ENCODE data around the gene CSN3. TPM values are rescaled to one million over a fixed set of nuclear protein-coding genes. Genes with fewer than 3 reads are reported as not detected.

Gene CSN3
- total and polyA plus RNA-seq, 10 of the 15 experiments (the other 5 are each of a cell fraction or from before 2014, with no cell fraction given) = not detected

DNA sequence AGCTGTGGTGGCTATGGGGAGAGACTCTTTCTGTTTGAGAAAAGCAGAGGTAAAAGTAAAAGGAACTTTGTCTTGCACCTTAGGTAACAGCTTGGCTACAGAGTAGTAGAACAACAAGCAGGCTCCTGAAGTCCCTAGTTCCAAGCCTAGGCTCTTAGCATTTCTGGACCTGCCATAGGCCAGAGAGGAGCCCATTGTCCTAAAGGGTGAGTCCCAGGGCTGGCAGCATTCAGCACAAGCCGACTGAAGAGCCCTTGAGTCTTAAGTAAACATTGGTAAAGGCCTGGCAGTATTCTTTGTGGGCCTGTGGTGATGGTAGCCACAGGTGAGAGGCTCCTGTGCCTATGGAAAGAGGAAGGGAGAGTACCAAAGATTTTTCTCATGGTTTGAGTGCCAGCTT, 38.2 kb downstream of the CSN3 start:
- WGBS (ENCODE audit: insufficient coverage, insufficient replicate concordance, low lambda C conversion rate, missing lambda C conversion rate) = 0% methylated on average over 1 of the region's 1 CpG
- ATAC-seq = no peak
- RAD21 ChIA-PET (ENCODE audit: unreplicated experiment) = no interaction called here

More for the DNA sequence above, 38.2 kb downstream of the CSN3 start:
- BruUV-seq (replicated peaks) = no TSS peak
- no peak overlapping the region for H2AFZ ChIP-seq (ENCODE audit: control insufficient read depth, low read depth, low read length)
- no peak for FAIRE-seq
- H3K27ac ChIP-seq (ENCODE audit: control insufficient read depth, insufficient read depth) = no peak overlapping the region
- no peak overlapping the region for H3K9ac ChIP-seq (ENCODE audit: control insufficient read depth, insufficient read depth, low read length)
- no peak overlapping the region for H3K4me2 ChIP-seq (ENCODE audit: control insufficient read depth, insufficient read depth)
- ChIA-PET POLR2A (no interaction called here), SMC1A (ENCODE audit: uncharacterized antibody, unreplicated experiment) (no interaction called here), CTCF (no interaction called here)
- no peaks in the 10 kb centered on the region for H3K9me3 ChIP-seq (replicated peaks; ENCODE audit: control insufficient read depth, insufficient read depth, low read length)
- no peak for DNase-seq (ENCODE audit: low read depth, low spot score)
- intact Hi-C loops (cut with micrococcal nuclease; ENCODE audit: unreplicated experiment) = no loop called here
- H3K79me2 ChIP-seq (ENCODE audit: control insufficient read depth, insufficient read depth, low read length) = no peaks in the 10 kb centered on the region
- no peaks in the 10 kb centered on the region for H3K4me1 ChIP-seq (ENCODE audit: control insufficient read depth, insufficient read depth, low read length)
- no peaks in the 10 kb centered on the region for H3K27me3 ChIP-seq (replicated peaks in 1 of 2; ENCODE audit: control insufficient read depth in 2 of 2, insufficient read depth in 2 of 2, low read length in 1 of 2)
- H4K20me1 ChIP-seq (ENCODE audit: control insufficient read depth, insufficient read depth) = no peaks in the 10 kb centered on the region
- no peak overlapping the region for H3K4me3 ChIP-seq
- in situ Hi-C loops (cut with MboI) = no loop called here
- H3K36me3 ChIP-seq (ENCODE audit: control insufficient read depth in 2 of 2, insufficient read depth in 2 of 2, low read length in 1 of 2) = no peaks in the 10 kb centered on the region
- TF ChIP-seq CHD4 (IDR thresholded peaks at IDR 0.05) (no peak), TAF1 (IDR thresholded peaks at IDR 0.05; ENCODE audit: borderline replicate concordance, low read depth, low read length) (no peak), MTA3 (IDR thresholded peaks at IDR 0.05; ENCODE audit: borderline replicate concordance, low read length) (no peak), STAT1 (conservative IDR thresholded peaks at IDR 0.05) (no peak), SP1 (IDR thresholded peaks at IDR 0.05; ENCODE audit: low read depth, low read length) (no peak), BRCA1 (IDR thresholded peaks at IDR 0.05; ENCODE audit: low read depth, low read length) (no peak), YY1 (IDR thresholded peaks at IDR 0.05; ENCODE audit: low read depth, low read length) (no peak), IKZF2 (IDR thresholded peaks at IDR 0.05) (no peak), SREBF1 (IDR thresholded peaks at IDR 0.05; ENCODE audit: low read length) (no peak), ZNF384 (IDR thresholded peaks at IDR 0.05; ENCODE audit: borderline replicate concordance, low read depth, low read length) (no peak), TCF3 (IDR thresholded peaks at IDR 0.05; ENCODE audit: borderline replicate concordance, insufficient read depth, low read depth, low read length) (no peak), WRNIP1 (IDR thresholded peaks at IDR 0.05; ENCODE audit: borderline replicate concordance, low read depth, low read length) (no peak), POU2F2 (IDR thresholded peaks at IDR 0.05; ENCODE audit: borderline replicate concordance, low read depth, low read length) (no peak), CREM (IDR thresholded peaks at IDR 0.05; ENCODE audit: low read depth) (no peak), IKZF1 (conservative IDR thresholded peaks at IDR 0.05) (no peak)
- TF ChIP-seq, protein P1, sequence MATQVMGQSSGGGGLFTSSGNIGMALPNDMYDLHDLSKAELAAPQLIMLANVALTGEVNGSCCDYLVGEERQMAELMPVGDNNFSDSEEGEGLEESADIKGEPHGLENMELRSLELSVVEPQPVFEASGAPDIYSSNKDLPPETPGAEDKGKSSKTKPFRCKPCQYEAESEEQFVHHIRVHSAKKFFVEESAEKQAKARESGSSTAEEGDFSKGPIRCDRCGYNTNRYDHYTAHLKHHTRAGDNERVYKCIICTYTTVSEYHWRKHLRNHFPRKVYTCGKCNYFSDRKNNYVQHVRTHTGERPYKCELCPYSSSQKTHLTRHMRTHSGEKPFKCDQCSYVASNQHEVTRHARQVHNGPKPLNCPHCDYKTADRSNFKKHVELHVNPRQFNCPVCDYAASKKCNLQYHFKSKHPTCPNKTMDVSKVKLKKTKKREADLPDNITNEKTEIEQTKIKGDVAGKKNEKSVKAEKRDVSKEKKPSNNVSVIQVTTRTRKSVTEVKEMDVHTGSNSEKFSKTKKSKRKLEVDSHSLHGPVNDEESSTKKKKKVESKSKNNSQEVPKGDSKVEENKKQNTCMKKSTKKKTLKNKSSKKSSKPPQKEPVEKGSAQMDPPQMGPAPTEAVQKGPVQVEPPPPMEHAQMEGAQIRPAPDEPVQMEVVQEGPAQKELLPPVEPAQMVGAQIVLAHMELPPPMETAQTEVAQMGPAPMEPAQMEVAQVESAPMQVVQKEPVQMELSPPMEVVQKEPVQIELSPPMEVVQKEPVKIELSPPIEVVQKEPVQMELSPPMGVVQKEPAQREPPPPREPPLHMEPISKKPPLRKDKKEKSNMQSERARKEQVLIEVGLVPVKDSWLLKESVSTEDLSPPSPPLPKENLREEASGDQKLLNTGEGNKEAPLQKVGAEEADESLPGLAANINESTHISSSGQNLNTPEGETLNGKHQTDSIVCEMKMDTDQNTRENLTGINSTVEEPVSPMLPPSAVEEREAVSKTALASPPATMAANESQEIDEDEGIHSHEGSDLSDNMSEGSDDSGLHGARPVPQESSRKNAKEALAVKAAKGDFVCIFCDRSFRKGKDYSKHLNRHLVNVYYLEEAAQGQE (IDR thresholded peaks at IDR 0.05; ENCODE audit: low read depth, low read length) = no peak

Data from GM12878 (cell line).